NB4 (cell line): ENCODE results near the gene TMEM247.

Experiments
- POLR2A ChIP-seq: IDR thresholded peaks from 2 replicates; pipeline ENCODE4 v1.6.1; 2011; ENCODE audit warnings: mild to moderate bottlenecking; ENCODE audit not compliant: insufficient read length; ENCODE audit errors: extremely low read depth
- TF ChIP-seq, protein P1 (sequence below): IDR thresholded peaks from one replicate; pipeline ENCODE4 v1.5.1; 2012; ENCODE audit warnings: low read depth, low read length
- TF ChIP-seq, protein P2 (sequence below): IDR thresholded peaks from 2 replicates; pipeline ENCODE4 v1.6.1; 2011; ENCODE audit warnings: low read depth, low read length

DNA sequence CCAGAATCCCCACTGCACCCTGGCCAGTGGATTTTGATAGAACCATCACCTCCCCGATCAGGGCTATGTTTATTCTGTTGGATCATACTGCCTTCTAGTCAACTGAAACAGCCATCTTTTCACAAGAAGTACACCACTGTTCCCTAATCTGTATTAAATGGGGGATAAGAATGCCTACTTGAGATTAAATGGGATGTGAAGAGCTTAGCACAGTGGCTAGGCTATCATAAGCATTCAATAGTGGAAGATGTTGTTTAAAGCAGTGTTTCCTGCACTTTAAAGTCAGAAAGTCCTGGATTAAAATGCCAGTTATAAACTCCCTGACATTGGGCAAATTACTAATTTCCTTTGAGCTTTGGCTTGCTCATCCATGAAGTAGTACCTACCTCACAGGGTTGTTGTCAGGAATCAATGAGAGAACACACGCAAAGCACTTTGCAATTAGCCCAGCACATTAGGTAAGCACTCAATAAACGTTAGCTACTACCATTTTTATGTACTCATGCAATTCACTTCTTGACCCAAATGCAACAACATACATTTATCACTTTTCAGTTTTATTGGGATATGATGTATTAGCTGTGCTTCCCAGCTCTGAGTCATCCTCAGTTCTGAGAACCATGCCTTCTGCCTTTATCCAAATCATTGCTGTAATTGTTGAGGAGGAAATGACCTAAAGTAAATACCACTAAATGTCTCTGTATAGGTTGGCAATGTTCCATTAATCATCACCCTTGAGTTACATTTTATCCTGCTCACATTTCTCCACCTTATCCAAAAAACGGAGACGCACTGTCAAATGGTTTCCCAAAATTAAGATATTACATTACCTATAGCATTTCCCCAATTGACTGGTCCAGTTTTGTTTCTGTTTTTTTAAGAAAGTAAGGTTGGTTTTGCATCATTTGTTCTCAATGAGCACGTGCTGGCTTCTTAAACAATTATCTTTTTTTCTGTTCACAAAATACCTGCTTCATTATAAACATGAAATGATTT, 2.1 kb downstream of the TMEM247 start:
- TF ChIP-seq, protein P1, sequence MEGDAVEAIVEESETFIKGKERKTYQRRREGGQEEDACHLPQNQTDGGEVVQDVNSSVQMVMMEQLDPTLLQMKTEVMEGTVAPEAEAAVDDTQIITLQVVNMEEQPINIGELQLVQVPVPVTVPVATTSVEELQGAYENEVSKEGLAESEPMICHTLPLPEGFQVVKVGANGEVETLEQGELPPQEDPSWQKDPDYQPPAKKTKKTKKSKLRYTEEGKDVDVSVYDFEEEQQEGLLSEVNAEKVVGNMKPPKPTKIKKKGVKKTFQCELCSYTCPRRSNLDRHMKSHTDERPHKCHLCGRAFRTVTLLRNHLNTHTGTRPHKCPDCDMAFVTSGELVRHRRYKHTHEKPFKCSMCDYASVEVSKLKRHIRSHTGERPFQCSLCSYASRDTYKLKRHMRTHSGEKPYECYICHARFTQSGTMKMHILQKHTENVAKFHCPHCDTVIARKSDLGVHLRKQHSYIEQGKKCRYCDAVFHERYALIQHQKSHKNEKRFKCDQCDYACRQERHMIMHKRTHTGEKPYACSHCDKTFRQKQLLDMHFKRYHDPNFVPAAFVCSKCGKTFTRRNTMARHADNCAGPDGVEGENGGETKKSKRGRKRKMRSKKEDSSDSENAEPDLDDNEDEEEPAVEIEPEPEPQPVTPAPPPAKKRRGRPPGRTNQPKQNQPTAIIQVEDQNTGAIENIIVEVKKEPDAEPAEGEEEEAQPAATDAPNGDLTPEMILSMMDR: no peak
- TF ChIP-seq, protein P2, sequence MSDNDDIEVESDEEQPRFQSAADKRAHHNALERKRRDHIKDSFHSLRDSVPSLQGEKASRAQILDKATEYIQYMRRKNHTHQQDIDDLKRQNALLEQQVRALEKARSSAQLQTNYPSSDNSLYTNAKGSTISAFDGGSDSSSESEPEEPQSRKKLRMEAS: no peak
- no peak for TF ChIP-seq POLR2A
